GM18909 (cell line): ENCODE data around the gene IQCM.

ENCODE experiments used
- ATAC-seq: cut with Tn5 transposase; IDR thresholded peaks from one replicate; pipeline ENCODE4 v1.9.1; 2021; ENCODE audit warnings: mild to moderate bottlenecking; ENCODE audit not compliant: unreplicated experiment, poor library complexity

IQCM gene, protein sequence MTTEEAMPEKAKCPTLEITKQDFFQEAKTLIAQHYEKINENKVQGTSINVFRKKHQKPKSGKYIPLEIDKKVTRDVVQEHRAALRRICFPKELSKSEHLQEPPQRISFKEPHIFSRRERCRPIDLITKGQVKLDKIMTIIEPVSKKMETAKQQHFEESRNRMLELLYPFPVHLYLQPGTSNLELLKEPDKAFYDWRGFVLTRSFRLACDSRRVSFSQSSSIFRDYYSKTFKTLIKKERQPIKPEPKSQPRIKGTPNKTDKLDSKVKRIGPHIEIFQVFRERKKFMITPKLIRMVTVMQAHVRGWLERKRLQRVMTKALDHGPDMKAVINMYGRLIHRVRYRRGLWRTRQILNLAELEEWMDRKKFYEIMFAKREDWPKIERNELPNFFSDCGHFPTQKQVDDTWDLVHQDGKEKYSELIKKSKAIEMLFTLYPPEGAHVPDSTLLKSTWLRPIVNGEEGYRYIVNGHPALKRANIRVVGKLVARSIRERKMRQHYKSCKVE

GRCh38 chr4:149815743-149816142, at the start of gene IQCM:
Gene IQCM, minus strand, starts transcription at chr4:149815843. Its CDS starts 73,152 bp downstream, at chr4:149742691.
- no peak for ATAC-seq

- no peak for ATAC-seq
Observed at GRCh38 chr4:149857446-149857845, 41.8 kb upstream of the IQCM start.

- ATAC-seq, result no peak
Observed at GRCh38 chr4:149845743-149846142, 30.1 kb upstream of the IQCM start.

- ATAC-seq, result no peak
Observed at GRCh38 chr4:149841686-149842085, 26.0 kb upstream of the IQCM start.

- ATAC-seq, result no peak
Observed at GRCh38 chr4:149838036-149838435, 22.4 kb upstream of the IQCM start.

DNA sequence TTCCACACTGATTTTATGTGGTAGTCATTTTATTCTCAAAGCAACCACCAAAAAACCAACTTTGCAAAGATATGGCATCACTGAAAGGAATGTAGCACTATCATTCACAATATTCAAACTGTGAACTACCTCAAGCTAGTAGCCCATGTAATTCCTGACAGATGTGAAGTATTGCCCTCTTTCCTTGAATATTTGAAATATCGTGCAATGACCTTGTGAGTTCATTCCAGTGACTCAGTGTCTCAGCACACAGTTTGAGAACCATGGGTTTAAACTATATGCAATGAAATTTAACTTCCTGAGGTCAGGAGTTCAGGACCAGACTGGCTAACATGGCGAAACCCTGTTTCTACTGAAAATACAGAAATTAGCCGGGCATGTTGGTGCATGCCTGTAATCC, 20.9 kb upstream of the IQCM start:
- ATAC-seq, result no peak

DNA sequence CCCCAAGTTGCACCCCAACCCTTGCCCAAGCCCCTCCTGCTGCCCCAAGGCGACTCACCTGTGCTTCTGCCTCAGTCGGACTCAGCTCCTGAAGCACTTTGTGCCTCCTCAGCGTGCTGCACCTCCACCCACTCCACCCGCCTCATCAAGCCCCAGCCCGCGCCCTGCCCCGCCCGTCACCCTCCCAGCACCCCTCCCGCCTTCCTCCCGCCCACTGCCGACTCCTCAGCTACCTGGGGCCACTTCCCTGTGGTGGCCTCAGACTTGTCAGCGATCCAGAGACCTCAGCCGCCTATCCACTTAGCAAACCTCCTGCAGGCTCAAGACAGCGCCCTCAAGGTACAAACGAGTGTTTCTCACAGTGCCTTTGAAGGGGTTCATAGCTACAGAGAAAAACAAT, 19.6 kb upstream of the IQCM start:
- ATAC-seq, result no peak

GRCh38 chr4:149831656-149832208, 16.1 kb upstream of the IQCM start:
- ATAC-seq, result no peak

DNA sequence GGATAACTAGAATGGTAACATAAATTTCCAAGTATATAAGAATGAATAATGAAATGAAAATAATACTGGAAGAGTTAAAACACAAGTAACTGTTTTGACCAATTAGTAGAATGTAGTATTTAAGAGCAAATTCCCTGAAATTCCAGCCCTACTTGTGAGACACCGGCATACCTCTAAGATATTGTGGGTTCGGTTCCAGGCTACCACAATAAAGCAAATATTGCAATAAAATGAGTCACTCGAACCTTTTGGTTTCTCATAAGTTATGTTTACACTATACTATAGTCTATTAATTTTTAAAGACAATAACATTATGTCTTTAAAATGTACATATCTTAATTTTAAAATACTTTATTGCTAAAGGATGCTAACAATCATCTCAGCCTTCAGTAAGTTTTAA, 15.2 kb upstream of the IQCM start:
- ATAC-seq, result no peak

GRCh38 chr4:149825336-149825735, 9.7 kb upstream of the IQCM start:
- ATAC-seq, result no peak

DNA sequence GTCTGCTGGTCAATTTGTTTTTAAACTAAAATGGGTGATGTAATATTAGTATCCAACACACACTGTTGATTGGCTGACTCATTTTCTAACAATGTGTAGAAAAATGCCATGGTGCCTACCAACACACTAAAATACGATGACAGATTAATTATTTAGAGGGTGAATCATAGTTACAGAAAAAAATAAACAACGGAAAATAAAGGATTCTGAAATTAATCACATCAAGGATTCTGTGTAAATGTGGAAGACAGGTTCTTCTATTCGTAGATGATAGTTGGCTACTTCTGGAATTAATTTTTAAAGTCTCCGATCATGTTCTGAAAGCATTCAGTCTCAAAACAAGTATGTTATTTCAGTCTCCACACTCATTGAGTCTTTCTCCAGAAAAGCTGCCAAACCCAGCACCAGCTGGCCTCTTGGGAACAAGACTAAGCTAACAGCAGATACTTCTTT, 8.2 kb upstream of the IQCM start:
- ATAC-seq, result no peak

GRCh38 chr4:149801416-149801815, 14.2 kb downstream of the IQCM start:
- no peak for ATAC-seq

- ATAC-seq, result no peak
Observed at GRCh38 chr4:149799546-149799945, 16.1 kb downstream of the IQCM start.

DNA sequence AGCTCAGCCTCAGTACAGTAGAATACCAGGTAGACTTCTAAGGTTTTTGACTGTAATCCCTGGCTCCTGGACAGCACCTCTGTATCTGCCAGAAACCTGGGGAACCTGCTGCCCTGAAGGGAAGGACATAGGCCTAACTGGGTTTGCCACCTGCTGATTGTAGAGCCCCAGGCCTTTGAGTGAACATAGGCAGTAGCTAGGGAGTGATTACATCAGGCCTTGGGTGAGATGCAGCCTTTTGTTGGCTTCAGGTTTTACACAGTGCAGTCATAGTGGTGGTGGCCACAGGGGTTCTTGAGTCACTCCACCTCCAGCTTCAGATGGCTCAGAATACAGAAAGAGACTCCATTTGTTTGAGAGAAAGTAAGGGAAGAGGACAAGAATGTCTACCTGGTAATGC, 19.3 kb downstream of the IQCM start:
- ATAC-seq, result no peak

DNA sequence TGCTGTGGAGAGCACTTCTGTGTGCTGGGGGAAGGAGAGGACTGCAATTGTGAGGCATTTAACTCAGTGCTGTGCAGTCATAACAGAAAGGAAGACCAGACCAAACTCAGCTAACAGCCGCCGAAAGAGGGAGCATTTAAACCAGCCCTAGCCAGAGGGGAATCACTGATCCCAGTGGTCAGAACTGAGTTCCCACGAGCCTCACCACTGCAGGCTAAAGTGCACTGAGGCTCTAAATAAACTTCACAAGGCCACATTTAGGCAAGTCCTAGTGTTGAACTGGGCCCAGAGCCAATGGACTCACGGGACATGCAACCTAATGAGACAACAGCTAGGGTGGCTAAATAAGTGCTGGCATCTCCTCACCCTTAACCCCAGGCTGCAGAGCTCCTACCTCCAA, 20.4 kb downstream of the IQCM start:
- no peak for ATAC-seq

GRCh38 chr4:149794352-149794751, 21.3 kb downstream of the IQCM start:
- no peak for ATAC-seq

DNA sequence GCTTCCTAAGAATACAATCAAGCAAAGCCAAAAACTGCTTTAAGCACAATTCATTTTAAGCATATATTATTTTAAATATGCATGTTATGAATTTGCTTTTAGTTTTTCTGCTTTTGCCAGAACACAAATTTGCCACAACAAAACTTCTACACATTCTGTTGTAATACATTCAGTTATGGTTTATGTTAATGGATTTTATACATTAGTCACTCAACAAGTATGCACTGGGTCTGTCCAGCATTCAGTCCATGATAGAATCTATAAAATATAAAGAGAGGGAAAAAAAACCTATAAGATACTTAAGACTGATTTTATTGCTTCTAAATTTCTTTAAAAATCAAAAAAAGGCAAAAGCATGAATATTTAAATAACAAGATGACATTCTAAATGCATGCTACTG, 22.2 kb downstream of the IQCM start:
- ATAC-seq, result no peak

DNA sequence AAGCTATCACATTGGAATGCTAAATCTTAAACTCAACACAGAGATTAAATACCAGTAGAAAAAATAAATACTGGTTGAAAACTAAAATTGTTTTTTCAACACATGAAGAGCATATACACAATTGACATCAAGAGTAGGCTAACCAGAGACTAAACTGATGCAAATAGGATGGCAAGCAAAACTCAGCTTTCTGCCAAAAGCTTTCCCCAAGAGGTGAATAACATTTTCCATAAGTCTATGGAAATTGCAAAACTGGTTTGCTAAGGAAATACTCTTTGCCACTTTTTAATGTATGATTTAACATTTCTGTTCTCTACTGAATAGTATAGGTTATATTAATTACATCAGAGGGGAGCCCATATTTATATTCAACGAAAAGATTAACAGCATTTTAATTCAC, 23.8 kb downstream of the IQCM start:
- no peak for ATAC-seq

- ATAC-seq, result no peak
Observed at GRCh38 chr4:149790172-149790907, 25.3 kb downstream of the IQCM start.

DNA sequence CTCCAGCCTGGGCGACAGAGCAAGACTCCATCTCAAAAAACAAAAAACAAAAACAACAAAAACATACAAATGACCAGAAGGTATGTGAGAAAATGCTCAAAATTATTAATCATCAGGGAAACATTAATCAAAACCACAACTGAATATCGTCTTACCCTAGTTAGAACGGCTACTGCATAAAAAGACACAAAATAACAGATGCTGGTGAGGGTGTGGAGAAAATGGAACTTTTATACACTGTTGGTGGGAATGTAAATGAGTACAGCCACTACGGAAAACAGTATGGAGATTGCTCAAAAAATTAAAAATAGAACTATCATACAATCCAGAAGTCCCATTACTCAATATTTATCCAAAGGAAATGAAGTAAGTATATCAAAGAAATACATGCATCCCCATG, 27.3 kb downstream of the IQCM start:
- ATAC-seq, result no peak
